Tongue (tissue), 3 donors: ENCODE results near the gene CLASP2. TPM values are rescaled to one million over a fixed set of nuclear protein-coding genes. Genes with fewer than 3 reads are reported as not detected.
"Not testable (repeated sequence)": the region's sequence is repeated elsewhere in the genome, so short reads cannot be mapped to it uniquely, and the experiment has no call there.

Experiments used
- DNase-seq: peaks from one replicate; pipeline ENCODE4 v3.0.0-alpha.2; 2015
- small RNA-seq: library from RNA; depleted of rRNA; stranded (forward); fragments of <200 nt; gene quantifications from one replicate; pipeline ENCODE3, GENCODE V24; 2014; ENCODE audit warnings: low replicate concordance
- total RNA-seq: library from RNA; depleted of rRNA; stranded (reverse); fragments of >200 nt; gene quantifications from one replicate; pipeline ENCODE4 v1.2.3, GENCODE V29; 2014

CLASP2 gene
- total RNA-seq, 1 donor from 2014 or later = 158 TPM

GRCh38 chr3:33447958-33448357 is 270.1 kb downstream of the CLASP2 start:
- DNase-seq = no peak

DNA sequence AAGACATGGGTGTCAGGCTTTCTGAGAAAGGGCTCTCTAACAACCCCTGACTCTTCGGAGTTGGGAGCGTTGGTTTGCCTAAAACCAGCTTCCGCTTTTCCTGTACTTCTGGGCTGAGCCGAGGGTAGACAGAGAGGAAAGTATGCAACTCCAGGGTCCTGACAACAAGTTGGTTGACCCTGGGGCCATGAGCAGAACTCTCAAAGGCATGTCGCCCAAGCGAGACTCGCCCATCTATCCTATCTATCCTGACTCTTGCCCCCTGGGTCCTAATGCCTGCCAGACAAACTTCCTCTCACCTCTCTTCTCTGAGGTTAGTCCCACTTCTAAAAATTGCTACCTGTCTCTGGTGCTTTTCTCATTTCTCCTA is 270.8 kb downstream of the CLASP2 start:
- DNase-seq = not testable (repeated sequence)

Small RNA genes within 50 kb of the gene (small RNA-seq; reads per million reads assigned to genes)
- gene COX6CP10 (not detected), gene RNA5SP128 (not detected)

Other genes starting within 250 kb of the CLASP2 start
- gene PDCD6IP, start 80.4 kb upstream of the CLASP2 start, total RNA-seq = 271 TPM